Measurements from ENCODE around the gene PITPNM1.
"Not testable (repeated sequence)": the region's sequence is repeated elsewhere in the genome, so short reads cannot be mapped to it uniquely, and the experiment has no call there.

PITPNM1 gene

DNA sequence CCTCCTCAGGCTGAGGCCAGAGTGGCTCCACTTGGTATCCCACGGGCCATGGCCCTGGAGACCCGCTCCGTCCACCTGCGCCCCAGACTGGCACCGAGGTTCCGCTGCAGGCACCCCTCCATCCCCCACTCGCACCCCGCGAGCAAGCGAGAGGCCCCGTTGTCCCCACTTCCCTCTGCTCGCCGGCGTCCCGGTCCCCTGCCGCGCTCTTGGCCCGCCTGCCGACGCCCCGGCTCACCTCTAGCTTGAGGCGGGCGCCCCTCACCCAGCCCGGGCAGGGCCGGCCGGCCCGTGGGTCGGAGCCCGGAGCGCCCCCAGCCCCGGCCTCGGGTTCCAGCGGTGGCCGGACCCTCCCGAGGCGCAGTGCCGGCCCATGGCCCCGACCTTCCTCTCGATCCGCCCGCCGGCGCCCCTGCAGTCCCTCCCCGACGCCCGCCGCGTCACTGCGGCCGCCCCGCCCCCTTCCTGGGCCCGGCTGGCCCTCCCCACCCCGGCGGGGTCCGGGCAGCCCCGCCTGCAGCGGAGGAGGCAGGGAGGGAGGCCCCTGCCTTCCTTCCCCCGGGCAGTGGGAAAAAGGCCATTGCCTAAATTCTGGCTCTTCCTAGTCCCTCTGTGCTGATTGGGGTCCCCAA lies at the start of gene PITPNM1:
Gene PITPNM1 (minus strand): TSS at position 414 of the 632 bp plus-strand sequence. CDS start 1,183 bp downstream, outside the sequence.
- peak; percentile 33 for DNase-seq (ENCODE audit: low spot score)

DNA sequence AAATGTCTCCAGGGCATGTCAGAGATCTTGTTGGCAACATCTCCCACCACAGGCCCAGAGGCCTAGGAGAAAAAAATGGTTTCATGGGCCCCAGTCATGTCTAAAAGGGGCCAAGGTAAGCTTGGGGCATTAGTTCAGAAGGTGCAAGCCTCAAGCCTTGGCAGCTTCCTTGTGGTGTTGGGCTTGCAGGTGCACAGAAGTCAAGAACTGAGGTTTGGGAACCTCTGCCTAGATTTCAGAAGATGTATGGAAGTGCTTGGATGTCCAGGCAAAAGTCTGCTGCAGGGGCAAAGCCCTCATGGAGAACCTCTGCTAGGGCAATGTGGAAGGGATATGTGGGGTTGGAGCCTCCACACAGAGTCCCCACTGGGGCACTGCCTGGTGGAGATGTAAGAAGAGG lies 46.5 kb upstream of the PITPNM1 start:
- not testable (repeated sequence) for DNase-seq (ENCODE audit: low spot score)

DNA sequence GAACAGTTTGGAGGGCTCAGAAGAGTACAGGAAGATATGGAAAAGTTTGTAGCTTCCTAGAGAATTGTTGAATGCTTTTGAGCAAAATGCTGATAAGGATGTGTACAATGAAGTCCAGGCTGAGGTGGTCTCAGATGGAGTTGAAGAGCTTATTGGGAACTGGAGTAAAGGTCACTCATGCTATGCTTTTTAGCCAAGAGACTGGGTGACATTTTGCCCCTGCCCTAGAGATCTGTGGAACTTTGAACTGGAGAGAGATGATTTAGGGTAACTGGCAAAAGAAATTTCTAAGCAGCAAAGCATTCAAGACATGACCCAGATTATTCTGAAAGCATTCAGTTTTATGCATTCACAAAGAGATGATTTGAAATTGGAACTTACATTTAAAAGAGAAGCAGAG lies 46.0 kb upstream of the PITPNM1 start:
- no peak for DNase-seq (ENCODE audit: low spot score)

DNA sequence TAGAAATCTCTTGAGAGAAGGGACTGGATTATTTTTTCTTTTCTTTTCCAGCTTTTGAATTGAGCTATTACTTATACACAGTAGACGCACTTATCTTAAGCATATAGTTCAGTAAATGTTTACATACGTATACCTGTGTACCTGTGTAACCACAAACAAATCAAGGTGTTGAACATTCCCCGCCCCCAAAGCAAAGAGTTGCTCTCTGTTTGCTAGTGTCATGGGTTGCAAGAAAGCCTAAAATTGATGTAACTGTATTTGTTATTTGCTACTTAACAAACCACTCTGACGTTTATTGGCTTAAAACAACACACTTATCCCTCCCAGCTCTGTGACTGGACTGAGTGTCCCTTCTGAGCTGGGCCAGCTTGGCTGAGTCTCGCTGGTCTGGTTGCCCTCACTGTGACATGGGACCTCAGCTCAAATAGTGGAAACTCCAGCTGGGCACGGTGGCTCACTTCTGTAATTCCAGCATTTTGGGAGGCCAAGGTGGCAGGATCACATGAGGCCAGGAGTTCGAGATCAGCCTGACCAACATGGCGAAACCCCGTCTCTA lies 43.5 kb upstream of the PITPNM1 start:
- DNase-seq (ENCODE audit: low spot score): no peak

DNA sequence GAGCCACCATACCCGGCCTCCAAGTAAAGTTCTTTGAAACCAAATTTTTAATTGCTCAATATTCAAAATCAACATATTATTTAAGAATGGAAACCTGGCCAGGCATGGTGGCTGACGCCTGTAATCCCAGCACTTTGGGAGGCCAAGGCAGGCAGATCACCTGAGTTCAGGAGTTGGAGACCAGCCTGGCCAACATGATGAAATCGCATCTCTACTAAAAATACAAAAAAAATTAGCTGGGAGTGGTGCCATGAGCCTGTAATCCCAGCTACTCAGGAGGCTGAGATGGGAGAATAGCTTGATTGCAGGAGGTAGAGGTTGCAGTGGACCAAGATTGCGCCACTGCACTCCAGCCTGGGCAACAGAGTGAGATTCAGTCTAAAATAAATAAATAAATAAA lies 42.9 kb upstream of the PITPNM1 start:
- not testable (repeated sequence) for DNase-seq (ENCODE audit: low spot score)

DNA sequence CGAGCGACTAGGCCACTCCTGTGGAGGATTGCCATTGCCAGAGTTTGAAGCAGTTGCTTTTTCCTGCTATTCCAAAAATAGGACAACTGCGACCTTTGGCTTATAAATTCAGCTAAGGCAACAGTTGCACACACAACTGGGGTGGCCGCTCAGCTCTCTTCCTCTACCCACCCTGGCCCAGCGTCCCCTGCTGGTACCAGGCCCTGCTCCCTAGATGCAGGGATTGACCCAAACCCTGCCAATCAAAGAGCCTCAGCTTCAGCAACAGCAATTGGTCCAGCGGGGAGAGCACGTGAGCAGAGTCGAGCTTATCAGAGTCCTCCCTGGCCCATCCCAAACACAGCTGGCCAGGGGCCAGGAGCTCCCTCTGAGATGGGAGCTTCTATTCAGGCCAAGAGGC lies 40.1 kb upstream of the PITPNM1 start:
- peak; percentile 87 for DNase-seq (ENCODE audit: low spot score)

GRCh38 chr11:67544616-67545242 lies 39.6 kb upstream of the PITPNM1 start:
- peak; percentile 79 for DNase-seq (ENCODE audit: low spot score)

- no peak for DNase-seq (ENCODE audit: low spot score)
Measured at GRCh38 chr11:67543585-67543984, 38.4 kb upstream of the PITPNM1 start.

DNA sequence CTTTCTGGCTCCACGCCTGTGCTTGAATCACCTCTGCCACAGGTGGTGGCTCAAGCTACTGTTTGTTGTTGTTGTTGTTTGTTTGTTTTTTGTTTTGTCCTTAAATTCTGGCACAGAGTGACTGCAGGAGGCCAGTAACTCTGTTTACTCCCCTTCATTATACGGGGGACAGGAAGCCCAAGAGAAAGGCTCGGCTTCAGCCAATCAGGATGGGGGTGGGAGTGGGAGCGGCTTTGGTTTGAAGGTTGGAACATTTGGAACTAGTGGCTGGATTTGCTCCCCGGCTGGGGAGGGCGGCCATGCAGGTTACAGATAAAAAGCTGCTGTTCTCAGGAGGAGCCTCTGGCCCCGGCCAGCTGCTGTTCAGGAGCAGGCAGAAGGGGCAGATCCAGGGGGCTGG lies 37.8 kb upstream of the PITPNM1 start:
- no peak for DNase-seq (ENCODE audit: low spot score)

DNA sequence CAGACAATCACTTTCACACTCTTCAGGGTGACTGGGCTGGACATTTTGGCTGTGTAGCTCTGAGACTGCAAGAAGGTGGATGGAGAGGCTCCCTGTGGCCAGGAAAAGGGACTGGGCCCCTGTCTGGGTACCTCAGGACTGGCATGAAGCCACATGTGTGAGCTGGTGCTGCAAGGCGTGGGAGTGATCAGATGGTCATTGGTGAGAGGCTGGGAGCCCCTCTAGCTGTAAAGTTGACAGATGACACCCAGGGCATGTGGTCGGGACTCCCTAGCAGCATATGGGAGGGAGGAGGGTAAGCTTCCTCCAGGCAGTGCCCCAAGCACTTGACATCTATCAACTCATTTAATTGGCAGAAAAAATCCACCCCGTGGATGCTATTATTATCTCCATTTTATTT lies 37.0 kb upstream of the PITPNM1 start:
- no peak for DNase-seq (ENCODE audit: low spot score)

- DNase-seq (ENCODE audit: low spot score): no peak
Measured at GRCh38 chr11:67541198-67541597, 36.0 kb upstream of the PITPNM1 start.

GRCh38 chr11:67539550-67539949 lies 34.4 kb upstream of the PITPNM1 start:
- DNase-seq (ENCODE audit: low spot score): no peak

- DNase-seq (ENCODE audit: low spot score): no peak
Measured at GRCh38 chr11:67538823-67539505, 33.8 kb upstream of the PITPNM1 start.

GRCh38 chr11:67538306-67538705 lies 33.1 kb upstream of the PITPNM1 start:
- DNase-seq (ENCODE audit: low spot score): no peak

- DNase-seq (ENCODE audit: low spot score): no peak
Measured at GRCh38 chr11:67535561-67535960, 30.4 kb upstream of the PITPNM1 start.

GRCh38 chr11:67534070-67534679 lies 29.0 kb upstream of the PITPNM1 start:
- no peak for DNase-seq (ENCODE audit: low spot score)

- DNase-seq (ENCODE audit: low spot score): no peak
Measured at GRCh38 chr11:67532889-67533288, 27.7 kb upstream of the PITPNM1 start.

DNA sequence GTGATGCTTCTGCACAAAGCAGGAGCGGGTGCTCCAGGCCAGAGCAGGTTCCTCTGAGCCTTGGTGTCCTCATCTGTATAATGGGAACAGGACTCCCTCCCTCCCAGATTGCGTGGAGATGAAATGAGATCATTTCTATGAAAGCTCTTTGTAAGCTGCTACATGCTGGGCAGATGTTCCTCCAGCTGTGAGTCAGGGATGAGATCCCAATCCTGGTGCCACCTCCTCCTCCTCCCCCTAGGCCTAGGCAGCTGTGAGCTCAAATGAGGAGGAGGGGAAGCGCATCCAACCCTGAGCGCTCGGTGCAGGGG lies 25.1 kb upstream of the PITPNM1 start:
- no peak for DNase-seq (ENCODE audit: low spot score)

GRCh38 chr11:67528376-67528775 lies 23.2 kb upstream of the PITPNM1 start:
- no peak for DNase-seq (ENCODE audit: low spot score)

- DNase-seq (ENCODE audit: low spot score): no peak
Measured at GRCh38 chr11:67525275-67525976, 20.3 kb upstream of the PITPNM1 start.

GRCh38 chr11:67524480-67524808 lies 19.3 kb upstream of the PITPNM1 start:
- DNase-seq (ENCODE audit: low spot score): no peak

Data from SW480 (cell line).